ENCODE data around the gene GMDS. TPM values are rescaled to one million over a fixed set of nuclear protein-coding genes. Genes with fewer than 3 reads are reported as not detected.

The GMDS gene
- total RNA-seq, 5 donors from 2014 or later (not counting 1 experiment from before 2014, with no cell fraction given), result 12.9 to 21.5 (median 14.6) TPM

DNA sequence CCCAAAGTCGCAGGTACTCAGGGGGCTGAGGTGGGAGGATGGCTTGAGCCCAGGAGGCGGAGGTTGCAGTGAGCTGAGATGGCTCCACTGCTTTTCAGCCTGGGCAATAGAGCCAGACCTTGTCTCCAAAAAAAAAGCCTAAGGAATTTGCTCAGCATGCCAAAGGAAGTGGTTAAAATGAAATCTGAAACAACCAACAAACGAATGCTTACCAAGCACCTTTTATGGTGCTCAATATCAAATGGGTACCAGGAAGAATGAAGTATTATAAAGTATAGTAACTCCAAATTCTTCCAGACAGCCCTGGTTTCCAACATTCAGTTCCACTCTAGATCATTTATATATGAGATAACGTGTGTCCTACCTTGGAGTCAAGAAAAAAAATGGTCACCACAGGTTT is 14.0 kb downstream of the GMDS start:
- H3K36me3 ChIP-seq (ENCODE audit: control insufficient read depth in 2 of 2, extremely low read depth in 1 of 2, insufficient read depth in 1 of 2, low read length in 1 of 2), result no peaks in the 10 kb centered on the region
- Mint-ChIP-seq H3K27me3 (no peaks in the 10 kb centered on the region), H3K4me3 (no peak overlapping the region), H3K27ac (no peak overlapping the region), H3K36me3 (peaks cover 5% of the 10 kb centered on the region), H3K4me1 (peaks cover 19 to 23% (median 20%) of the 10 kb centered on the region in 3 donors), H3K9me3 (no peaks in the 10 kb centered on the region)
- ATAC-seq (replicated peaks in 1 of 4) (no peak), DNase-seq (no peak)
- no peaks in the 10 kb centered on the region for H3K27me3 ChIP-seq (replicated peaks in 1 of 2; ENCODE audit: control insufficient read depth in 2 of 2, extremely low read depth in 1 of 2, insufficient read depth in 2 of 2, low read length in 1 of 2)
- H3K9me3 ChIP-seq, result no peaks in the 10 kb centered on the region
- no peak overlapping the region for H3K4me3 ChIP-seq (ENCODE audit: control insufficient read depth in 1 of 2, extremely low read depth in 1 of 2, low read length in 1 of 2)
- ChIA-PET CTCF (no interaction called here), POLR2A (no interaction called here)
- no peaks in the 10 kb centered on the region for H3K4me1 ChIP-seq (ENCODE audit: control insufficient read depth in 1 of 2, extremely low read depth in 1 of 2, insufficient read depth in 2 of 2, low read length in 2 of 2)
- H3K27ac ChIP-seq (ENCODE audit: low read length), result no peak overlapping the region
- WGBS (ENCODE audit: insufficient coverage), result 92% methylated on average over 2 of the region's 4 CpGs

DNA sequence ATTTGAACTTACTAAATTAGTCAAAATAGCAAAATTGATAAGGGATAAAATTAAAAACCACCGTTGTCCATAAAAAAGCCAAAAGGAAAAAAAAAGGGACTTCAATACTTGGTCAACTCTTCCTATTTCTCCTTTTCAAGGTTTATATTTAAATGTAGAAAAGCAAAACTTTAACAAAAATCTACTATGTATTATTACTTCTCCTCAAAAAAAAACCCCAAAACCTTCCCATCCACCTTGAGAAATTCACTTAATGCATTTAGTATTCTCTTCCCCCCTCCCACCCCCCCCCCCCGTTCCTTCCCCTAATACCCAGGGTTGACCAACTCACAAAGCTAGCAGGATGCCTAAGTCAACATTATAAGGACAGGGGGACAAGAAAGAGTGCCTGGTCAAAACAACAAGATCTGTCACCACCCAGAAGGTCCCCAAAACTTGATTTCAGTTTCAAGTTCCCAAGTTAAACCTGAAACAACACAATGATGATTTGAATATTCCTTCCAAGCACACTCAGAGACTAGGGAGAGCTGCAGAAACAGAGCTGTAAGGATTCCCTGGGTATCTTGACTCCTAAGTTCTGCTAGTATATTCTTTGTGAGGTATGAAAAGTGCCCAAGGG is 14.6 kb downstream of the GMDS start:
- H3K36me3 Mint-ChIP-seq, result peaks cover 5% of the 10 kb centered on the region
- Histone ChIP-seq H3K36me3 (ENCODE audit: control insufficient read depth in 2 of 2, extremely low read depth in 1 of 2, insufficient read depth in 1 of 2, low read length in 1 of 2) (no peaks in the 10 kb centered on the region), H3K27ac (ENCODE audit: low read length) (no peak overlapping the region), H3K4me1 (ENCODE audit: control insufficient read depth in 1 of 2, extremely low read depth in 1 of 2, insufficient read depth in 2 of 2, low read length in 2 of 2) (no peaks in the 10 kb centered on the region), H3K27me3 (replicated peaks in 1 of 2; ENCODE audit: control insufficient read depth in 2 of 2, extremely low read depth in 1 of 2, insufficient read depth in 2 of 2, low read length in 1 of 2) (no peaks in the 10 kb centered on the region), H3K4me3 (ENCODE audit: control insufficient read depth in 1 of 2, extremely low read depth in 1 of 2, low read length in 1 of 2) (no peak overlapping the region), H3K9me3 (no peaks in the 10 kb centered on the region)
- peaks cover 17 to 23% (median 20%) of the 10 kb centered on the region in 3 donors for H3K4me1 Mint-ChIP-seq
- no peaks in the 10 kb centered on the region for H3K27me3 Mint-ChIP-seq
- H3K9me3 Mint-ChIP-seq, result no peaks in the 10 kb centered on the region
- CTCF ChIA-PET, result interaction anchor here in 1 of 2 donors (0.6 kb wide), 1 partner anchor 657 kb away, joined by 3 read pairs; no protein-coding TSS in a partner anchor
- DNase-seq, result no peak
- H3K27ac Mint-ChIP-seq, result no peak overlapping the region
- POLR2A ChIA-PET, result no interaction called here
- no peak for ATAC-seq (replicated peaks in 1 of 4)
- no peak overlapping the region for H3K4me3 Mint-ChIP-seq
- WGBS (ENCODE audit: insufficient coverage), result no CpG with 5 or more reads among the region's 2 CpGs

DNA sequence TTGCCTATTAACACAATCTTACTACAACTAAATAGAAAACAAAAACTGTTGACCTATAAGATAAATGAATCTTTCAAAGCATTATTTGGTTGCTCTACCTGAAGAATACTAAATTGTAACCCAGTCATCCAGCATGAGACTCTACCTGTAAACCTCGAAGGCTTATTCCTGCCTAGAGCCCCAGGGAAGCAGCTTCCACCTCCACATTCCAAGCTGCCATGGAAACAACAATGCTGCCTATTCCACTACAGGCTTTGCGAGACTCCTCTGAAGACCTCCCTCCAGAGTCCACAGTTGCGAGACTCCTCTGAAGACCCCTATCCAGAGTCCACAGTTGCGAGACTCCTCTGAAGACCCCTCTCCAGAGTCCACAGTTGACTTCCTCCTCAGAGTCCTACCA is 15.7 kb downstream of the GMDS start:
- Mint-ChIP-seq H3K4me3 (no peak overlapping the region), H3K36me3 (peaks cover 5% of the 10 kb centered on the region), H3K9me3 (no peaks in the 10 kb centered on the region), H3K27me3 (no peaks in the 10 kb centered on the region), H3K27ac (no peak overlapping the region), H3K4me1 (peaks cover 19 to 23% (median 20%) of the 10 kb centered on the region in 3 donors)
- POLR2A ChIA-PET, result interaction anchor here in 1 of 2 donors (0.5 kb wide), 1 partner anchor 536 kb away, joined by 3 read pairs; no protein-coding TSS in a partner anchor
- H3K4me3 ChIP-seq (ENCODE audit: control insufficient read depth in 1 of 2, extremely low read depth in 1 of 2, low read length in 1 of 2), result no peak overlapping the region
- H3K27ac ChIP-seq (ENCODE audit: low read length), result no peak overlapping the region
- H3K27me3 ChIP-seq (replicated peaks in 1 of 2; ENCODE audit: control insufficient read depth in 2 of 2, extremely low read depth in 1 of 2, insufficient read depth in 2 of 2, low read length in 1 of 2), result no peaks in the 10 kb centered on the region
- H3K36me3 ChIP-seq (ENCODE audit: control insufficient read depth in 2 of 2, extremely low read depth in 1 of 2, insufficient read depth in 1 of 2, low read length in 1 of 2), result no peaks in the 10 kb centered on the region
- WGBS (ENCODE audit: insufficient coverage), result 95% methylated on average over 4 of the region's 4 CpGs
- H3K9me3 ChIP-seq, result no peaks in the 10 kb centered on the region
- ATAC-seq (replicated peaks in 1 of 4) (no peak), DNase-seq (no peak)
- no peaks in the 10 kb centered on the region for H3K4me1 ChIP-seq (ENCODE audit: control insufficient read depth in 1 of 2, extremely low read depth in 1 of 2, insufficient read depth in 2 of 2, low read length in 2 of 2)
- CTCF ChIA-PET, result interaction anchor here in 1 of 2 donors (0.6 kb wide), 1 partner anchor 508 kb away, joined by 3 read pairs; no protein-coding TSS in a partner anchor

DNA sequence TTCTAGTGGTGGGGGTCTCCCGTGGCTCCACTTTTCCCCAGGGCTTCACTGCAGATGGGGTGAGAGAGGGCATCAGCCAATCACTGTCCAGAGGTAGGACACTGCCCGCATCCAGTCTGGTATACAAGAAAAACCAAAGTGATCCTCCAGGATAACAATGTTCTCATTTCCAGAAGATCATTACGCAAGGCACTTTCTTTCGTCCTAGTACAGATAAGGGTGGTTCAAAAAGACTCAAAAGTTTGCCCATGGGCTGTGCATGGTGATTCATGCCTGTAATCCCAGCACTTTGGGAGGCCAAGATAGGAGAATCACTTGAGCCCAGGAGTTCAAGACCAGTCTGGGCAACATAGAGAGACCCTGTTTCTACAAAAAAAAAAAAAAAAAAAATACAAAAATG is 16.4 kb downstream of the GMDS start:
- CTCF ChIA-PET, result interaction anchor here in 1 of 2 donors (0.6 kb wide), 1 partner anchor 509 kb away, joined by 3 read pairs; no protein-coding TSS in a partner anchor
- Mint-ChIP-seq H3K4me1 (peaks cover 19 to 23% (median 20%) of the 10 kb centered on the region in 3 donors), H3K9me3 (no peaks in the 10 kb centered on the region), H3K4me3 (no peak overlapping the region), H3K27me3 (no peaks in the 10 kb centered on the region), H3K27ac (no peak overlapping the region), H3K36me3 (peaks cover 4% of the 10 kb centered on the region)
- POLR2A ChIA-PET, result interaction anchor here in 1 of 2 donors (0.5 kb wide), 1 partner anchor 537 kb away, joined by 3 read pairs; no protein-coding TSS in a partner anchor
- Histone ChIP-seq H3K4me1 (ENCODE audit: control insufficient read depth in 1 of 2, extremely low read depth in 1 of 2, insufficient read depth in 2 of 2, low read length in 2 of 2) (no peaks in the 10 kb centered on the region), H3K27ac (ENCODE audit: low read length) (no peak overlapping the region), H3K9me3 (no peaks in the 10 kb centered on the region), H3K4me3 (ENCODE audit: control insufficient read depth in 1 of 2, extremely low read depth in 1 of 2, low read length in 1 of 2) (no peak overlapping the region), H3K27me3 (replicated peaks in 1 of 2; ENCODE audit: control insufficient read depth in 2 of 2, extremely low read depth in 1 of 2, insufficient read depth in 2 of 2, low read length in 1 of 2) (no peaks in the 10 kb centered on the region), H3K36me3 (ENCODE audit: control insufficient read depth in 2 of 2, extremely low read depth in 1 of 2, insufficient read depth in 1 of 2, low read length in 1 of 2) (no peaks in the 10 kb centered on the region)
- 93% methylated on average over 3 of the region's 4 CpGs for WGBS (ENCODE audit: insufficient coverage)
- DNase-seq (no peak), ATAC-seq (replicated peaks in 1 of 4) (no peak)

DNA sequence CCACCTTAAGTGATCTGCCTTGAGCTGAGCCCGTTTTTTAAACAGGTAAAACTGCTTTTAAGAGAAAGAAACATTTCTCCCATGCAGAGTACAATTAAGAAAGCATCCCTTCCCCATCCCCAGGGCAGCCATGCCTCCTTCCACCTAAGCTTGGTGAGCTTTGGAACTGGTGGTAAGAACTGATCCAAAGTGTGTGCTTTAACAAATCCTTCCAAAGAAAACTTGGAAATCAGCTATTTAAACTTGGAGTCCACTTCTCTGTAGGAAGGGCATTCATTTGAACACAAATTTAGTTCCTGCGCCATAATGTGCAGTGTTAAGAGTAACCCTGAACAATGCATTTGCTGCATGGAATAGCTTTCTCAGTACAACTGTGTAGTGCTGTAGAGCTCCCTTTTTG is 17.0 kb downstream of the GMDS start:
- H3K4me1 ChIP-seq (ENCODE audit: control insufficient read depth in 1 of 2, extremely low read depth in 1 of 2, insufficient read depth in 2 of 2, low read length in 2 of 2), result no peaks in the 10 kb centered on the region
- H3K9me3 ChIP-seq, result no peaks in the 10 kb centered on the region
- no peak overlapping the region for H3K4me3 Mint-ChIP-seq
- no peaks in the 10 kb centered on the region for H3K36me3 ChIP-seq (ENCODE audit: control insufficient read depth in 2 of 2, extremely low read depth in 1 of 2, insufficient read depth in 1 of 2, low read length in 1 of 2)
- no CpG with 5 or more reads among the region's 2 CpGs for WGBS (ENCODE audit: insufficient coverage)
- H3K27ac Mint-ChIP-seq, result no peak overlapping the region
- no peaks in the 10 kb centered on the region for H3K27me3 ChIP-seq (replicated peaks in 1 of 2; ENCODE audit: control insufficient read depth in 2 of 2, extremely low read depth in 1 of 2, insufficient read depth in 2 of 2, low read length in 1 of 2)
- no peak for DNase-seq
- H3K4me3 ChIP-seq (ENCODE audit: control insufficient read depth in 1 of 2, extremely low read depth in 1 of 2, low read length in 1 of 2), result no peak overlapping the region
- no peaks in the 10 kb centered on the region for H3K9me3 Mint-ChIP-seq
- ChIA-PET CTCF (no interaction called here), POLR2A (no interaction called here)
- no peaks in the 10 kb centered on the region for H3K27me3 Mint-ChIP-seq
- H3K36me3 Mint-ChIP-seq, result no peaks in the 10 kb centered on the region
- peaks cover 20 to 24% (median 23%) of the 10 kb centered on the region in 3 donors for H3K4me1 Mint-ChIP-seq
- ATAC-seq (replicated peaks in 1 of 4), result no peak
- no peak overlapping the region for H3K27ac ChIP-seq (ENCODE audit: low read length)

DNA sequence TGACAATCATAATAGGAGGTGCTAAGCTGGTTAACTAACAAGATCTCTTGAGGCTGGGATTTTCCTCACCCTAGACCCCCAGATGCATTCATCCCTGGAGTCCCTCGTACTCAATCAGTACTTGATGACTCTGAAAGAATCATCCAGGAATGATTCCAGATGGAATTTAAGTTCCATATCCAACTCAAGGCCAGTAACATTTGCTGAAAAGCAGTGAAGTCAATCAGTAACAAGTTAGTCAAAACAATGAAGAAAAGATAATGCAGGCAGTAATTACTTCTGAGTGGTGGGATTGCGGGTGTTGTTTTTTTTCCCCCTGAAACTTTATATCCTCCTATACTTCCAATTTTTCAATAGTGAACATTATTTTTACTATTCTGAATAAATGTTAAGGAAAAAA is 18.6 kb downstream of the GMDS start:
- Mint-ChIP-seq H3K27me3 (no peaks in the 10 kb centered on the region), H3K9me3 (no peaks in the 10 kb centered on the region), H3K27ac (no peak overlapping the region), H3K36me3 (no peaks in the 10 kb centered on the region), H3K4me1 (peaks cover 20 to 35% (median 28%) of the 10 kb centered on the region in 3 donors), H3K4me3 (no peak overlapping the region)
- ATAC-seq (replicated peaks in 1 of 4) (no peak), DNase-seq (no peak)
- Histone ChIP-seq H3K36me3 (ENCODE audit: control insufficient read depth in 2 of 2, extremely low read depth in 1 of 2, insufficient read depth in 1 of 2, low read length in 1 of 2) (no peaks in the 10 kb centered on the region), H3K27ac (ENCODE audit: low read length) (no peak overlapping the region), H3K4me3 (ENCODE audit: control insufficient read depth in 1 of 2, extremely low read depth in 1 of 2, low read length in 1 of 2) (no peak overlapping the region), H3K9me3 (no peaks in the 10 kb centered on the region), H3K27me3 (replicated peaks in 1 of 2; ENCODE audit: control insufficient read depth in 2 of 2, extremely low read depth in 1 of 2, insufficient read depth in 2 of 2, low read length in 1 of 2) (no peaks in the 10 kb centered on the region), H3K4me1 (ENCODE audit: control insufficient read depth in 1 of 2, extremely low read depth in 1 of 2, insufficient read depth in 2 of 2, low read length in 2 of 2) (peaks cover 2 to 9% of the 10 kb centered on the region in 2 experiments)
- CTCF ChIA-PET, result no interaction called here
- WGBS (ENCODE audit: insufficient coverage), result no CpG with 5 or more reads among the region's 2 CpGs
- POLR2A ChIA-PET, result no interaction called here

All from T-cell (primary cell).